GM23338 (cell line): ENCODE results near the gene HOMER1.

ENCODE experiments used
- CREB1 ChIP-seq: fragments of 250-450 bp; sonication (Bioruptor Pico); IDR thresholded peaks from 2 replicates; pipeline ENCODE4 v1.5.0; 2020; ENCODE audit warnings: low read depth, mild to moderate bottlenecking, moderate library complexity
- EZH2 ChIP-seq: fragments of 200-600 bp; sonication (generic); IDR thresholded peaks from one replicate; pipeline ENCODE4 v1.8.0; 2017; ENCODE audit warnings: antibody characterized with exemption, mild to moderate bottlenecking, low read depth; ENCODE audit not compliant: unreplicated experiment
- JUNB ChIP-seq: IDR thresholded peaks from one replicate; pipeline ENCODE4 v1.6.1; 2016; ENCODE audit warnings: antibody characterized with exemption; ENCODE audit not compliant: unreplicated experiment
- NANOG ChIP-seq: IDR thresholded peaks from 2 replicates; pipeline ENCODE4 v1.6.1; 2016; ENCODE audit warnings: antibody characterized with exemption, borderline replicate concordance
- POLR2AphosphoS5 ChIP-seq: IDR thresholded peaks from 2 replicates; pipeline ENCODE4 v1.6.1; 2016; ENCODE audit warnings: antibody characterized with exemption, low read depth
- TF ChIP-seq, protein P1 (sequence below), 2 experiments: fragments of 200-600 bp in 1 of 2; sonication (generic) in 1 of 2; conservative IDR thresholded peaks; 2 replicates each; pipeline versions ENCODE4 v1.5.1 to v1.6.1; 2016 to 2017; ENCODE audit warnings: antibody characterized with exemption in 2 of 2, low read depth in 2 of 2, mild to moderate bottlenecking in 2 of 2, moderate library complexity in 1 of 2

DNA sequence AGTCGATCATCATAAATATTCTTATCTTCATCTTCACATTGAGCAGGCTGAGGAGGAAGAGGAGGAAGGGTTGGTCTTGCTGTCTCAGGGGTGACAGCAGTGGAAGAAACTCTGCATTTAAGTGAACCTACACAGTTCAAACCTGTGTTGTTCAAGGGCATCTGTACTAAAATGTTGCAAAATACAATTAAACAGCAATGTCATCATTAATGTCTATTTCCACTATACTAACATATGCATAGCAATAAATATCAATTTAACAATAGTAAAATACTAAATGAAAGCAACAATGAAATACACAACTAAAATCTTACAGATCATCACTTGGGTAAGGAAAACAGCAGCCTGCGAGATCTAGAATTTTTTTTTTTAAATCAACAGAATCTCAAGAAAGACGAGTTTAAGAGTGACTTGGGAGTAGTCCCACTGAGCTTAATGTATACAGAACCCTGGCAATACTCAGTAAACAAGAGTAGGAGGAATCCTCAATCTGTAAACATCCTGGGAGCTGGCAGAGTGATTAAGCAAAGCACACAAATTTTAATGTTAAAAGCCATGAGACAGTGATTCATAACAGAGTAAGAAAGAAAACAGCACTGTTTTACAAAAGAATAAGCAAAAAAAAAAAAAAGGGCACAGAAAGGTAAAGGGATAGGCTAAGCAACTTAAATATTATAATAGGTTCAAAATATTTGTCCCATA is 10.0 kb downstream of the HOMER1 start:
- TF ChIP-seq, protein P1, sequence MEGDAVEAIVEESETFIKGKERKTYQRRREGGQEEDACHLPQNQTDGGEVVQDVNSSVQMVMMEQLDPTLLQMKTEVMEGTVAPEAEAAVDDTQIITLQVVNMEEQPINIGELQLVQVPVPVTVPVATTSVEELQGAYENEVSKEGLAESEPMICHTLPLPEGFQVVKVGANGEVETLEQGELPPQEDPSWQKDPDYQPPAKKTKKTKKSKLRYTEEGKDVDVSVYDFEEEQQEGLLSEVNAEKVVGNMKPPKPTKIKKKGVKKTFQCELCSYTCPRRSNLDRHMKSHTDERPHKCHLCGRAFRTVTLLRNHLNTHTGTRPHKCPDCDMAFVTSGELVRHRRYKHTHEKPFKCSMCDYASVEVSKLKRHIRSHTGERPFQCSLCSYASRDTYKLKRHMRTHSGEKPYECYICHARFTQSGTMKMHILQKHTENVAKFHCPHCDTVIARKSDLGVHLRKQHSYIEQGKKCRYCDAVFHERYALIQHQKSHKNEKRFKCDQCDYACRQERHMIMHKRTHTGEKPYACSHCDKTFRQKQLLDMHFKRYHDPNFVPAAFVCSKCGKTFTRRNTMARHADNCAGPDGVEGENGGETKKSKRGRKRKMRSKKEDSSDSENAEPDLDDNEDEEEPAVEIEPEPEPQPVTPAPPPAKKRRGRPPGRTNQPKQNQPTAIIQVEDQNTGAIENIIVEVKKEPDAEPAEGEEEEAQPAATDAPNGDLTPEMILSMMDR (conservative IDR thresholded peaks at IDR 0.05; ENCODE audit: low read depth in 2 of 2) = no peak
- TF ChIP-seq NANOG (no peak), JUNB (no peak), POLR2AphosphoS5 (no peak), EZH2 (no peak), CREB1 (CRISPR knock-in tag) (no peak)
